Stimulated activated CD8-positive, alpha-beta memory T cell treated with anti-CD3 and anti-CD28 coated beads, Interleukin-4, amount 100 ng/mL, for 4 hours (primary cell): ENCODE data around the gene KLHL29.

Source experiments
- DNase-seq, 2 donors: peaks; one replicate each; pipeline ENCODE4 v3.0.0-alpha.2; 2020; ENCODE audit warnings: low read depth in 2 of 2, low spot score in 1 of 2

The KLHL29 gene

GRCh38 chr2:23491591-23492336, 106.8 kb downstream of the KLHL29 start:
- no peak for DNase-seq

GRCh38 chr2:23492337-23492675, 107.3 kb downstream of the KLHL29 start:
- no peak for DNase-seq

- DNase-seq = no peak
Measured at GRCh38 chr2:23492921-23493320, 107.9 kb downstream of the KLHL29 start.

GRCh38 chr2:23493846-23494245, 108.9 kb downstream of the KLHL29 start:
- DNase-seq = no peak

- no peak for DNase-seq
Measured at GRCh38 chr2:23494286-23494685, 109.3 kb downstream of the KLHL29 start.

- no peak for DNase-seq
Measured at GRCh38 chr2:23495661-23496114, 110.7 kb downstream of the KLHL29 start.

- DNase-seq = no peak
Measured at GRCh38 chr2:23496456-23496855, 111.5 kb downstream of the KLHL29 start.

- DNase-seq = no peak
Measured at GRCh38 chr2:23497063-23497462, 112.1 kb downstream of the KLHL29 start.

- DNase-seq = no peak
Measured at GRCh38 chr2:23497536-23497935, 112.6 kb downstream of the KLHL29 start.

- no peak for DNase-seq
Measured at GRCh38 chr2:23498943-23499342, 114.0 kb downstream of the KLHL29 start.

GRCh38 chr2:23499439-23499838, 114.5 kb downstream of the KLHL29 start:
- DNase-seq = no peak

- no peak for DNase-seq
Measured at GRCh38 chr2:23500836-23501235, 115.9 kb downstream of the KLHL29 start.

- no peak for DNase-seq
Measured at GRCh38 chr2:23502096-23502495, 117.1 kb downstream of the KLHL29 start.

- DNase-seq = no peak
Measured at GRCh38 chr2:23503097-23503496, 118.1 kb downstream of the KLHL29 start.

GRCh38 chr2:23503682-23504081, 118.7 kb downstream of the KLHL29 start:
- DNase-seq = no peak

GRCh38 chr2:23504591-23504990, 119.6 kb downstream of the KLHL29 start:
- DNase-seq = no peak

- no peak for DNase-seq
Measured at GRCh38 chr2:23505218-23505983, 120.4 kb downstream of the KLHL29 start.

- DNase-seq = no peak
Measured at GRCh38 chr2:23505984-23506380, 121.0 kb downstream of the KLHL29 start.

- DNase-seq = no peak
Measured at GRCh38 chr2:23506531-23507266, 121.7 kb downstream of the KLHL29 start.

- no peak for DNase-seq
Measured at GRCh38 chr2:23507267-23508065, 122.5 kb downstream of the KLHL29 start.

GRCh38 chr2:23508066-23508390, 123.0 kb downstream of the KLHL29 start:
- no peak for DNase-seq
